ENCODE measurements around the gene CCDC175.

DNA sequence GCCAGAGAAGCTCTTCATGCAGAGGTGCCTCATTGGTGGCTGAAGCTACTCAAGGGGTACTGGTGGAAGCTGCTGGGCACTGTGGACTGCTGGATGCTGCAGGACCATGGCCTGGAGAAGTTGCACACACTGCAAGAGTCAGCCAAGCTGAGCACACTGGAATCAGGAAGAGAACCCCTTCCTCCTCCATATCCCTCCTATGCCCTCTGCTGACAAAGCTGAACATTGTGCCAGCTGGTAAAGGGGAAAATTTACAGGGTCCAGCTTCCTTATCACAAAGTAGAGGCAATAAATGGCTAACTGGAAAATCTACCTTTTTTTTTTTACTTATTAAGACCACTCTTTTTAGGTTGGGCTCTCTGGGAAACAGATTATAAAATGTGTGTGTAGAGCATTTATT lies 6.5 kb downstream of the CCDC175 start:
- no peak for TF ChIP-seq POLR2AphosphoS5 (IDR thresholded peaks at IDR 0.05)
- TF ChIP-seq, protein P1, sequence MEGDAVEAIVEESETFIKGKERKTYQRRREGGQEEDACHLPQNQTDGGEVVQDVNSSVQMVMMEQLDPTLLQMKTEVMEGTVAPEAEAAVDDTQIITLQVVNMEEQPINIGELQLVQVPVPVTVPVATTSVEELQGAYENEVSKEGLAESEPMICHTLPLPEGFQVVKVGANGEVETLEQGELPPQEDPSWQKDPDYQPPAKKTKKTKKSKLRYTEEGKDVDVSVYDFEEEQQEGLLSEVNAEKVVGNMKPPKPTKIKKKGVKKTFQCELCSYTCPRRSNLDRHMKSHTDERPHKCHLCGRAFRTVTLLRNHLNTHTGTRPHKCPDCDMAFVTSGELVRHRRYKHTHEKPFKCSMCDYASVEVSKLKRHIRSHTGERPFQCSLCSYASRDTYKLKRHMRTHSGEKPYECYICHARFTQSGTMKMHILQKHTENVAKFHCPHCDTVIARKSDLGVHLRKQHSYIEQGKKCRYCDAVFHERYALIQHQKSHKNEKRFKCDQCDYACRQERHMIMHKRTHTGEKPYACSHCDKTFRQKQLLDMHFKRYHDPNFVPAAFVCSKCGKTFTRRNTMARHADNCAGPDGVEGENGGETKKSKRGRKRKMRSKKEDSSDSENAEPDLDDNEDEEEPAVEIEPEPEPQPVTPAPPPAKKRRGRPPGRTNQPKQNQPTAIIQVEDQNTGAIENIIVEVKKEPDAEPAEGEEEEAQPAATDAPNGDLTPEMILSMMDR (IDR thresholded peaks at IDR 0.05): no peak
- TF ChIP-seq POLR2A (IDR thresholded peaks at IDR 0.05): no peak
- no peak for TF ChIP-seq EP300 (IDR thresholded peaks at IDR 0.05)
